Stimulated activated naive B cell treated with anti-CD40 and anti-IgM and Interleukin-4, amounts not matched to agents 10 μg/mL and 1 μg/mL and 100 μg/mL, for 72 hours (primary cell): Measurements from ENCODE around the gene TFF2.

Source experiments
- ATAC-seq, 2 donors: fragments of 150-1000 bp; cut with Tn5 transposase; replicated peaks; 2 replicates each; pipeline ENCODE4 v1.10.0; 2021; ENCODE audit warnings: moderate library complexity in 1 of 2
- DNase-seq: peaks from one replicate; pipeline ENCODE4 v3.0.0; 2021
- H3K27ac Mint-ChIP-seq: one replicate; pipeline ENCODE4 v1.8.0; 2022; ENCODE audit warnings: mild to moderate bottlenecking, mixed read lengths
- H3K27me3 Mint-ChIP-seq, 2 donors: one replicate each; pipeline ENCODE4 v1.8.0; 2022; ENCODE audit warnings: mixed read lengths in 2 of 2
- H3K36me3 Mint-ChIP-seq, 2 donors: one replicate each; pipeline ENCODE4 v1.8.0; 2022; ENCODE audit warnings: mixed read lengths in 2 of 2, mild to moderate bottlenecking in 1 of 2
- H3K4me1 Mint-ChIP-seq, 2 donors: one replicate each; pipeline ENCODE4 v1.8.0; 2022; ENCODE audit warnings: mixed read lengths in 2 of 2, mild to moderate bottlenecking in 1 of 2
- H3K4me3 Mint-ChIP-seq, 2 donors: one replicate each; pipeline ENCODE4 v1.8.0; 2022; ENCODE audit warnings: mild to moderate bottlenecking in 2 of 2, mixed read lengths in 2 of 2, moderate library complexity in 1 of 2
- H3K9me3 Mint-ChIP-seq, 2 donors: one replicate each; pipeline ENCODE4 v1.8.0; 2022; ENCODE audit warnings: mixed read lengths in 2 of 2, mild to moderate bottlenecking in 1 of 2

The TFF2 gene

DNA sequence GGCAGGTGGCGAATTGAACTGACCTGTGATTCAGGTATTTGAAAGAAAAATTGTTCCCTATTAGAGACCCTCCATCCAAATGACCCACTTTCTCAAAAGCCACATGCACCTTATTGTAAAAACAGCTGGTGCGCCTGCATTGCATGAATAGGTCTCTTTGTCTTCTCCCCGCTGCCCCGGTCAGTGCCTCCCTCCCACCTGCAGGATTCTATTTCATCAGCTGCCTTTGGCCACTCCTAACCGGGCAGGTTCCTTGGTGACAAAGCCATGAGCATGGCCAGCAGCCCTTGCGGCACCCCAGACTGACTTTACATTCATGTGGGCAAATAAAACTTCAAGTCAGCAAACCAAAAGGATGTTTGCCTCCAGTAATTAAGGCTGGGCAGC lies 38.6 kb upstream of the TFF2 start:
- H3K27me3 Mint-ChIP-seq, result peaks cover 13 to 35% of the 10 kb centered on the region in 2 donors
- peaks cover 0 to 3% of the 10 kb centered on the region in 2 donors for H3K36me3 Mint-ChIP-seq
- no peak for ATAC-seq
- no peak overlapping the region for H3K4me3 Mint-ChIP-seq
- peaks cover 37 to 52% of the 10 kb centered on the region in 2 donors for H3K4me1 Mint-ChIP-seq
- H3K27ac Mint-ChIP-seq, result peak overlapping the region; percentile 28
- peaks cover 3% of the 10 kb centered on the region in 2 donors for H3K9me3 Mint-ChIP-seq
- no peak for DNase-seq

DNA sequence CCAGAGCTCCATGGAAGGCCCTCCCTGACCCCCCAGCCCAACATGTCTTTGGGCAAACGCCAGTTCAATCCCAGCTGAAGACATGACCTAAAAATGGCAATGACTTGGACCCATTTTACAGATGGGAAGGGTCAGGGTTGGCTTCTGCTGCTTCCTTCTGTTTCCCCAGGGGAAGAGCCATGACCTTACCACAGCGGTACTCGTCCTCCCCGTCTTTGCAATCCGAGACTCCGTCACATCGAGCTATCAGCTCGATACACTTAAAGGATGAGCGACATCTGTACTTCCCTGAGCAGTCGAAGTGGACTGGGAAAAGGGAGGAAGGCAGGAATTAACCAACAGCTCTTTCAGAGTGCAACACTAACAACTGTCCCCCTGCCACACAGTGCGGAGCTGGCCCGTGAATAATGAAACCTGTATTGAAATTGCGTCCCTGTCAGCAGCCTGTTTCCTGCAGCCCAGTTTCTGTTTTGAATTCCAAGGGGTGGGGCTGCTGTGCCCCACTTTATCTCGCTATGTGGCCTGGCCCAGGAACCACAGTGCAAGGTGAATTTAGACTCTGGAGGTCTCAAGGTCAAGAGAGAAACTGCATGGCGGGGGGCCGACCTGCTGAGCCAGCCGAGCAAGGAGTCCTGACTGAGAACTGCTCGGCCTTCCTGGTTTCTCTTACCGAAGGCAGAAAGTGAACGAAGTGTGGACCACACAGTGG lies 38.1 kb upstream of the TFF2 start:
- DNase-seq (no peak), ATAC-seq (no peak)
- Mint-ChIP-seq H3K4me1 (peaks cover 42 to 57% of the 10 kb centered on the region in 2 donors), H3K9me3 (peaks cover 3% of the 10 kb centered on the region in 2 donors), H3K4me3 (no peak overlapping the region), H3K27ac (no peak overlapping the region), H3K27me3 (peaks cover 13 to 35% of the 10 kb centered on the region in 2 donors), H3K36me3 (peaks cover 0 to 3% of the 10 kb centered on the region in 2 donors)

DNA sequence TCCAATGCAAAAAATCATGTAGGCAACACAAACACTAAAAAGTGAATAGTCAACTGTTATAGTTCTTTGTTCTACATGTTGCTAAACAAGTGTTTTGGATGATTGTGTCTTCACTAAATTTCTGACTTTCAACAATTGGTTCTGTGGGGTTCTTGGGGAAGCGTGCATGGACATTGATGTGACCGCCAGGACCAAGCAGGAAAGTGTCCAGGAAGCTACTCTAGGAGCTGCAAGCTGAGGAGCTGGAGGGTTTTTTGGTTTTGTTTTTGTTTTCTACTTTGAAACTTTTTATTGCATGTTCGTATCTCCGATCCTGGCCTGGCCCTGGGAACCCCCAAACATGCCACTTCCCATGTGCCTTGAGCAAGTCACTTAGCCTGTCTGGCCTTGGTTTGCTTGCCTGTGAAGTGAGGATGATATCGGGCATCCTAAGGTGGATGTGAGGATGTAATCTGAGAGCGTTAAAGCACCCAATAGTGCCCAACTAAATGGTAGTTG lies 37.1 kb upstream of the TFF2 start:
- peaks cover 13 to 35% of the 10 kb centered on the region in 2 donors for H3K27me3 Mint-ChIP-seq
- no peak overlapping the region for H3K4me3 Mint-ChIP-seq
- no peak for DNase-seq
- peaks cover 0 to 3% of the 10 kb centered on the region in 2 donors for H3K36me3 Mint-ChIP-seq
- ATAC-seq, result no peak
- peaks cover 3% of the 10 kb centered on the region in 2 donors for H3K9me3 Mint-ChIP-seq
- no peak overlapping the region for H3K27ac Mint-ChIP-seq
- H3K4me1 Mint-ChIP-seq, result peaks cover 39 to 50% of the 10 kb centered on the region in 2 donors

- Mint-ChIP-seq H3K4me3 (no peak overlapping the region), H3K4me1 (peaks cover 36 to 42% of the 10 kb centered on the region in 2 donors), H3K27me3 (peaks cover 13 to 32% of the 10 kb centered on the region in 2 donors), H3K36me3 (peaks cover 3 to 5% of the 10 kb centered on the region in 2 donors), H3K27ac (no peak overlapping the region), H3K9me3 (peaks cover 6 to 9% of the 10 kb centered on the region in 2 donors)
- DNase-seq (no peak), ATAC-seq (no peak)
These were observed 36.4 kb upstream of the TFF2 start for GRCh38 chr21:42387164-42387563.

DNA sequence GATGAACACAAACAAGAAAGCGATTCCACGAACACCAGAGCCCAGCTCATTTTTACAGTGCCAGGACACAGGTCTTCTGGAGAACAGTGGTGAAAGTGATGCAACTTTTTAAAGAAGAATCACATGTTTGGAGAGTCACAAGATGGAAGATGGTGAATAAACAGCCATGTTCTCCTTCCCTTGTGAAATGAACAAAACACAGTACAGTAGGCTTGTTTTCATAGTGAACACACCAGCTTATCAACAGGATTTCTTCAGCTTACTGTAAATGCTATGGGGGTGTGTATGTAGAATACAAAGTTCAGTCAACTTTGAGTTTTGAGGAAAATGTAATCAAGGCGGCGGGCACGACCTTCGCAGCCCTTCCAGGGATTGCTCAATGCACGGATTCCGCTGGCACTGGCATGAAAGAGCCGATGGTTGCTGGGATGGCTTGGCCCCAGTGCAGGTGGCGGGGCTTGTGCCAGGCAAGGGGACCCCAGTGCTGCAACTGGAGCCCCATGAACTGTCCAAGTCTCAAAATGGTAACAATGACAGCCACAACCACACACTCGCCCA lies 35.3 kb upstream of the TFF2 start:
- Mint-ChIP-seq H3K36me3 (peaks cover 11% of the 10 kb centered on the region in 2 donors), H3K9me3 (peaks cover 14 to 17% of the 10 kb centered on the region in 2 donors), H3K4me3 (no peak overlapping the region), H3K27ac (no peak overlapping the region), H3K4me1 (peaks cover 33 to 38% of the 10 kb centered on the region in 2 donors), H3K27me3 (peaks cover 13 to 29% of the 10 kb centered on the region in 2 donors)
- no peak for DNase-seq
- no peak for ATAC-seq

GRCh38 chr21:42385619-42386018 lies 34.8 kb upstream of the TFF2 start:
- Mint-ChIP-seq H3K4me3 (no peak overlapping the region), H3K4me1 (peaks cover 31 to 38% of the 10 kb centered on the region in 2 donors), H3K36me3 (peaks cover 11% of the 10 kb centered on the region in 2 donors), H3K9me3 (peaks cover 14 to 17% of the 10 kb centered on the region in 2 donors), H3K27me3 (peaks cover 13 to 24% of the 10 kb centered on the region in 2 donors), H3K27ac (peak overlapping the region; percentile 7)
- ATAC-seq, result no peak
- no peak for DNase-seq

DNA sequence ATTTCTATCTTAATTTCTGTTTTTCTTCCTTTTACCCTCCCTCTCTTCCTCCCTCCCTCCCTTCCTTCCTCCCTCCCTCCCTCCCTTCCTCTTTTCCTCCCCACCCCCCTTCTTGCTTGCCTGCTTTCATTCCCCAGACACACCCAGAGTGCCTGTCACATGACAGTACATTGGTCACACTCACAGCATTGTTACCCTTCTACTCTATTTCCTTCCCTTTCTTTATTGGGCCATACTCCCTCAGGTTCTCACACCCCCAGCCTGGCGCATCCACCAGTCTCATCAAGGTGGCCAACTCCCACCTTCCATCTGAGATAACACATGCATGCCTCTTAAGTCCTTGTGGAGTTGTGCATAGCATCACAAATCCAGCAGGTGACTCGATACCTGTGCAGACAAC lies 34.2 kb upstream of the TFF2 start:
- Mint-ChIP-seq H3K36me3 (peaks cover 11% of the 10 kb centered on the region in 2 donors), H3K4me1 (peaks cover 29 to 37% of the 10 kb centered on the region in 2 donors), H3K9me3 (peaks cover 14 to 17% of the 10 kb centered on the region in 2 donors), H3K27ac (no peak overlapping the region), H3K4me3 (peak overlapping the region; percentile 5 to 28), H3K27me3 (peaks cover 13 to 24% of the 10 kb centered on the region in 2 donors)
- ATAC-seq (no peak), DNase-seq (no peak)

DNA sequence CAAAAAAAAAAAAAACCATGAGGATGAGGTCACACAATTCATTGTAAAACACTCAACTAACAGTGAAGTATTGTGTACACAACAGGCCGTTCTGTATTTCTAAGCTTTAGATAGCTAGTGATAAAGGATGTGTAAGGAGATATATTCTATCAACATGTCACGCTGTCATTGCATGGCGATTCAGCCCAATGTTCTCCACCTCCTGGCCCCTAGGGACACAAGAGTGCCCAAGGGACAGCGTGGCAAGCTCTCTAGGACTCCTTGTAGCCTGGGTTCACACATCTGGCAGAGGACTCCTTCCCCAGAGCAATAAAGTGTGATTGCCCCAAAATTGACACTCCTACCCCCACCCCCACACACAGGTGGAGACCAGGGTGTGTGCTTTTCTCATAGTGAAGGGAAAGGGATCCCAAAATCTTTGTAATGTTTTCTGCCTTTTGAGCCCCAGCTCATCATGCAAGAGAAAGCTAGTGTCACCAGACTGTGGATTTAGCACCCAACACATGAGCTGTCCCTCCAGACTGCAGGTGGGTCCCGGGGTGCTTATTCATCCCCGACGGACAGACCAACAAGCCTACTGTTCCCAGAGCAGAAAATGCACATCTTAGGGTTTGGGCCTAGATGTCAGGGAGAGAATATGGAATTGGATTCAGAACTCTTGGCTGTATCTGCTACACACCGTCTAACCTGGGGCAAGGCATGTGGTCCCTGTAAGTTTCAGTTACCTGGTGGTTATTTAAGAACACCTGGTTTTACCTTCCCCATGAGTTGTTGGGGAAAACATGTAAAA lies 33.6 kb upstream of the TFF2 start:
- Mint-ChIP-seq H3K4me3 (no peak overlapping the region), H3K4me1 (peaks cover 30 to 35% of the 10 kb centered on the region in 2 donors), H3K9me3 (peaks cover 14 to 17% of the 10 kb centered on the region in 2 donors), H3K36me3 (peaks cover 11% of the 10 kb centered on the region in 2 donors), H3K27me3 (peaks cover 10 to 20% of the 10 kb centered on the region in 2 donors), H3K27ac (no peak overlapping the region)
- ATAC-seq, result peak; percentile 28 to 33
- no peak for DNase-seq

DNA sequence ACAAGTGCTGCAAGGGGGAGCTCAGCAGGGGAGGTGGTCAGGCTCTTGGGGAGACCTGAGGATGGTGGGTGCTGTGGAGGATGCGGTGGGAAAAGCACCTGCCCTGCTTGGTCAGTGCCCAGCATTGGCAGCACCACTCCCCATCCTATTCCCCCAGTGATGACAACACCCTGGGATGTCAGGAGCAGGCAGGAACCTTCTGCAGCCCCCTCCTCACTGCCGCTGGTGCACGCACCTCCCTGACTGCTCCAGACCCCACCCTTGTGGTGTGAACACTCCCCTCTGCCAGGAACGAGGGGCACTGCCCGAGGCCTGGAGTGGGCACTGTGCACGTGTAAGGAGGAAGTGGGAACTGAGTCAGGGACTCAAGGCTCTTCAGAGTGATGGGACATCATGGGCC lies 32.5 kb upstream of the TFF2 start:
- Mint-ChIP-seq H3K27ac (no peak overlapping the region), H3K36me3 (peaks cover 11% of the 10 kb centered on the region in 2 donors), H3K4me3 (no peak overlapping the region)

GRCh38 chr21:42382915-42383314 lies 32.1 kb upstream of the TFF2 start:
- Mint-ChIP-seq H3K36me3 (peaks cover 11% of the 10 kb centered on the region in 2 donors), H3K4me3 (no peak overlapping the region), H3K4me1 (peaks cover 30 to 32% of the 10 kb centered on the region in 2 donors), H3K27ac (no peak overlapping the region), H3K9me3 (peaks cover 14 to 17% of the 10 kb centered on the region in 2 donors), H3K27me3 (peaks cover 6 to 9% of the 10 kb centered on the region in 2 donors)
- no peak for ATAC-seq
- no peak for DNase-seq

More for the DNA sequence above, 32.5 kb upstream of the TFF2 start:
- ATAC-seq, result no peak
- peaks cover 30 to 33% of the 10 kb centered on the region in 2 donors for H3K4me1 Mint-ChIP-seq
- H3K27me3 Mint-ChIP-seq, result peaks cover 9 to 10% of the 10 kb centered on the region in 2 donors
- no peak for DNase-seq
- peaks cover 14 to 17% of the 10 kb centered on the region in 2 donors for H3K9me3 Mint-ChIP-seq

DNA sequence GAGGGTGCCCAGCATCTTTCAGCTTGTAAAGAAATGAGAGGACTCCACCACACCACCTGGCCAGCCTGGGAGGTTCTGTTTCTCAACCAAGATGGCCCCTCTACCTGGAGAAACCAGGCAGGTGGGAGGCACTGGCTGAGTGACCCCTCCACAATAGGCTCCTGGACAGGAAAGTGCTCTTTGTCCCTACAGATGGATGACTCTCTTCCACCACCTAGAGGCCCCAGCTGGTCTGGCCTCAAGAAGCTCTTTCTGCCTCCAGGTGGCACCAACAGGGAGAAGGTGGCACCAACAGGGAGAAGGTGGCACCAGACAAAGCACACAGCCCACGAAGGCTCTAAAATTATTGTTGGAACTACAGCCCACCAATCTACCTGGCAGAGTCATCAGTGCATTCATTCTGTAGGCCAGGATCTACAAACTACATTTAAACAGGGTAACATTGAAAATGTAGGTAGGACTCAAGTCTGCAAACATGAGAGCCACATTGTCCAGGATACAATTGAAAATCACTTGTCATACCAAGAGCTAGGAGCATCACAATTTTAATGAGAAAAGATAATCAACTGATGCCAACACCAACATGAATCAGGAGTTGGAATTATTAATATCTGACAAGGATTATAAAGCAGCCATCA lies 30.7 kb upstream of the TFF2 start:
- DNase-seq (no peak), ATAC-seq (peak; percentile 37 to 44)
- Mint-ChIP-seq H3K36me3 (peaks cover 11 to 14% of the 10 kb centered on the region in 2 donors), H3K4me3 (no peak overlapping the region), H3K9me3 (peaks cover 14 to 17% of the 10 kb centered on the region in 2 donors), H3K4me1 (peaks cover 21% of the 10 kb centered on the region in 2 donors), H3K27ac (no peak overlapping the region), H3K27me3 (peaks cover 10 to 13% of the 10 kb centered on the region in 2 donors)

DNA sequence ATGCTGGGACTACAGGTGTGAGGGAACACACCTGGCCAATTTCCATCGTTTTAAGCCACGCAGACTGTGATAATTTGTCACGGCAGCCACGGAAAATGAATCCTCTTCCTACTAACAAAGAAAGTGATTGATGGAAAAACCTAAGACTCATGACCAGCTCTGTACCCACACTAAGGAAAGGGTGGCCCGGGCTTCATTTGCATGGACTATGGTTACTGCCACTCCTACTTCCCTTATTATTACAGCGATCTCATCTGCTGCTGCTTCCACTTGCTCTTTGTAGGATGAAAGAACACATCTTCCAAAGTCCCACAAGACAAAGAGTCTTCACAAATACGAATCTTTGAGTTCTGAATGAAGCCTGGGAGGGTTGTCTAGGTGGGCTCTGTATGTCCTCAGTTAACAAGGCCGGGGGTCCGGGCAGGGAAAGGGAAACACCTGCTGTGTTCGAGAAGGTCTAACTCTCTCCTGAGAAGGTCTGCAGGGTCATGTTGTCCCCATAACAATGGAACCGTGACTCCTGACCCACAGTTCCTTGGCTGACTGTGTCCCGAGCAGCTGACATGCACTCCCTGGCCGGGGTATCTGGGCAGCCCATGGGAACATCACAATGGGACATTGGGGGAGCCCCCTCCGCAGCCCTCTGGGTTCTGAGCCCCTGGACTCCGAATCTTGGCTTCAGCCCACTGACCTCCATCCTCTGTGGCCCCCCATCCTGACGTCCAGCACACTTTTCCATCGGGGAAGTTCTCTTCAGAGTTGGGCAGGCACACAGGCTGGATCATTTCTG lies 28.8 kb upstream of the TFF2 start:
- H3K4me3 Mint-ChIP-seq, result no peak overlapping the region
- H3K27ac Mint-ChIP-seq, result no peak overlapping the region
- ATAC-seq (peak; percentile 73 to 84), DNase-seq (no peak)
- peaks cover 10 to 14% of the 10 kb centered on the region in 2 donors for H3K9me3 Mint-ChIP-seq
- peaks cover 9 to 14% of the 10 kb centered on the region in 2 donors for H3K36me3 Mint-ChIP-seq
- peaks cover 19 to 27% of the 10 kb centered on the region in 2 donors for H3K27me3 Mint-ChIP-seq
- peaks cover 13 to 20% of the 10 kb centered on the region in 2 donors for H3K4me1 Mint-ChIP-seq

- no peak for ATAC-seq
These were observed 27.6 kb upstream of the TFF2 start for GRCh38 chr21:42378418-42378817.

More at GRCh38 chr21:42378418-42378817, 27.6 kb upstream of the TFF2 start:
- H3K9me3 Mint-ChIP-seq, result peaks cover 10 to 14% of the 10 kb centered on the region in 2 donors
- peaks cover 9 to 14% of the 10 kb centered on the region in 2 donors for H3K36me3 Mint-ChIP-seq
- DNase-seq, result no peak
- no peak overlapping the region for H3K27ac Mint-ChIP-seq
- peaks cover 19 to 33% of the 10 kb centered on the region in 2 donors for H3K27me3 Mint-ChIP-seq
- H3K4me3 Mint-ChIP-seq, result no peak overlapping the region
- H3K4me1 Mint-ChIP-seq, result peaks cover 5 to 12% of the 10 kb centered on the region in 2 donors
